ENCODE results near the gene TOP3A. TPM values are rescaled to one million over a fixed set of nuclear protein-coding genes. Genes with fewer than 3 reads are reported as not detected.

The TOP3A gene
- total RNA-seq, 1 donor from 2014 or later, result 38.7 TPM

DNA sequence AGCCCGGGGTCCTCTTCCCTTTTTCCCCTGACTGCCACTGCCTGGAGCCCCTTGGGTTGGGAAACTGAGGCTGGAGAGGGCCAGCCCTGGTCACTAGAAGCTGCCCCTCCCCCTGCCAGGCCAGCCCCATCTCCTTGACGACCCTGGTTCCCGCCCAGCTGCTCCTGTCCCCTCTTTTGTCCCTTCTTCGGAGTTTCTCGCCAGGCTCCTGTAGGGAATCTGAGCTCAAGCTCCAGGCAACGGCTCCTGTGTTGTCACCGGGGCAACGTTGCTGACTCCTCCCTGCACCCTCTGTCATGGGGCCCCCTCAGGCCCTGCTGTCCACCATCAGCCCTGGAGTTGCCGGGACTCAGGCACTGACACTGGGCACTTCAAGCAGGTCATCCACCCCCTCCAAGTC lies 83.6 kb downstream of the TOP3A start:
- no peak for DNase-seq

DNA sequence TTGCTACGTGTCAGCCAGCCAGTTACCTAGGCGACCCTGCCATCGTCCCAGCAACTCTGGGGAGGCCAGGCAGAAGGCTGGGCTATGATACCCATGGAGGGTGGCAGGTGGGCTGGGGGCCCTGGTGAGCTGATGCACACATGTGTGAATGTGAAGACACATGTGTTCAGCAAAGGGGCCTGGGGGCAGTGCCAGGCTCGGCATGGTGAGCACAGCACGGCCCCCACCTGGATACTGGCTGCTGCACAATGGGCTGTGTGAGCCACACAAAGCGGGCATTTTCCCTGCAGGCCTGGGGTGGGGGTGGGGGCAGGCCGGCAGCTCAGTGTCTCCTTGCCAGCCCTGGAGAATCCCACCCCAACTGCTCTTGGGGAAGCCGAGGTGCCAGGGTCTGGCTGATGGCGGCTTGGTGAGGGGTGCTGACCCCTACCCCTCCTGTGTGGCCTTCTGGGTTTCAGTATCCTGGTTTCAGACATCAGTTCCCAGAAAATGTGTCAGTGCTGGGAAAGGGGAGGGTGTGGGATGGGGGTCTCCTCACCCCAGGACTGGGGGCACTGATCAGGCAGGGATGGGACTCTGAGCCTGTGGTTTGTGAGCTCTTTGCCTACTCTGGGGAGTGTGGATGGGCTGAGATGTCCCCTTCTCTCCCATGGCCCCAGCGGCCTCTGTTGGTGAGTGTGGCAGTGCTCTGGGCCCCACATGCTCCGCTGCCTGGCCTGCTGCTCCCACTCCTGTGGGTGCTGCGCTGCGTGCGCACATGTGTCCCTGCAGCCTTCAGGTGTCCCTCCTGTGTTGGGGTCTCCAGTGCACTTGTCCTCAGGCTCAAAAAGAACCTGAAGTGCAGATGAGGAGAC lies 84.3 kb downstream of the TOP3A start:
- DNase-seq, result peak; percentile 45

DNA sequence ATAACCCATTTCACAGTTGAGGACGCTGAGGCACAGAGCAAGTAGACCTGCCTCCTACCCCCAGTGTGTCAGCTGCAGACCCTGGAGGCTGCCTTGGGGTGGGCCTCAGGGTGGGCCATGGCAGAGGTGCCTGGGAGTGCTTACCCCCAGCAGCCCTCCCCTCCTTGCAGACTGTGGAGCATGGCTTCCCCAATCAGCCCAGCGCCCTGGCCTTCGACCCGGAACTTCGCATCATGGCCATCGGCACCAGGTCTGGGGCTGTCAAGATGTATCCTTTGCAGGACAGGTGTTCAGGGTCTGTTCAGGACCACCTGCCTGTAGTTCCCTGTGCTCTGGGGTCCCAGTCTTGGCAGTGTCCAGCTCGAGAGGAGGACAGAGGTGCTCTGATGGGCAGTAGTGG lies 85.0 kb downstream of the TOP3A start:
- DNase-seq, result no peak

DNA sequence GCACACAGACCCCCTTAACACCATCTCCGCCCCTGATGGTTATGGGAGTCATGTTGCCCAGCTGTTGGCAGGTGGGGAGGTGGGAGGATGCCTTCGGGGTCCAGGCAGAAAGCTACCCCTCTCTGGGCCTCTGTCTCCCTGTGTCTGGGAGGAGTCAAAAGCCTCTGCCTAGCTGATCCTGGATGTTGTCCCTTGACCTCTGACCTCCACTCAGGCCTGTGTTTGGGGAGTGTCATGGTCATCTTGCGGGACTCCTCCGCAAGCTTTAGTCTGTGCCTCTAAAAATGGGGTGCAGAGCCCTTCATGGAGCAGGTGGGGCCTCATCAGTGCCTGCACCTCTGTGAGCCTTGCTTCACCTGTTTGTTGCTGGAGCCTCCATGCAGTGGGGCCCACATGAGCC lies 85.5 kb downstream of the TOP3A start:
- DNase-seq, result no peak

DNA sequence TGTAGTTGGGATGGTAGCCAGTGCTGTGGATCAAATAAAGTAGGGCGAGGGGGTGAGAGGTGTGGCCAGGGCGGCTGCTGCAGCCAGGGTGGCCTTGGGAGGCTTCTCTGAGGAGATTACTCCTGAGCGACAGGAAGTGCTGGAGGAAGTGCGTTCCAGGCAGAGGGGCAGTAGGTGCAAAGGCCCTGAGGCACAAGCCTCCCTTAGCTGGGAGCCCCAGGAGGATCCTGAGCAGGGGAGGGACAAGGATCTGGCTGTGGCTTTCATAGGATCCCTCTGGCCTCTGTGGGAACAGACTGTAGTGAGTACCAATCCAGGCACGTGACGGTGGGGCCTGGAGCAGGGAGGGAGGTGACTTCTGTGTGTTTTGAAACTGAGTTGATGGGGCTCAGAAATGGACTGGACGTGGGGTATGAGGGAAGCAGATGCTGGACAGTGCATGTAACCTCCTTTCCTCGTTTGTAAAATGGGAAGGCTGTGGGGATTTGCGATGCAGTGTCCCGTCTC lies 86.6 kb downstream of the TOP3A start:
- no peak for DNase-seq

DNA sequence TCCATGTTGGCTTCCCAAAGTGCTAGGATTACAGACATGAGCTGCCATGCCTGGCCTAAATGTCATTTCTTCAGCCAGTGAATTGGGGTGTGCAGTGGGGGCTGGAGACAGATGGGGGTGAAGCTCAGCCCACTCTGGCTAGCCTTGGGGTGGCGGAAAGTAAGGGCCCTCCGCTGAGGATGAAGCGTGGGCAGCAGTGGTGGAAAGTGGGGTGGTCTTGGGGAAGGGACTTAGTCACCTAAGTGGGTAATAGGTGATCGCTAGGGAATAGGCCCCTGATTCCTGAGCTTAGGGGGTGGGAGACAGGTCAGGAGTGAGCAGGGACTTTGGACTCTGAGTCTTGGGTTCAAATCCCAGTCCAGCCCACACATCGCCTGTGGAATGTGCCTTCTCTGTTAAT lies 87.2 kb downstream of the TOP3A start:
- DNase-seq, result no peak

DNA sequence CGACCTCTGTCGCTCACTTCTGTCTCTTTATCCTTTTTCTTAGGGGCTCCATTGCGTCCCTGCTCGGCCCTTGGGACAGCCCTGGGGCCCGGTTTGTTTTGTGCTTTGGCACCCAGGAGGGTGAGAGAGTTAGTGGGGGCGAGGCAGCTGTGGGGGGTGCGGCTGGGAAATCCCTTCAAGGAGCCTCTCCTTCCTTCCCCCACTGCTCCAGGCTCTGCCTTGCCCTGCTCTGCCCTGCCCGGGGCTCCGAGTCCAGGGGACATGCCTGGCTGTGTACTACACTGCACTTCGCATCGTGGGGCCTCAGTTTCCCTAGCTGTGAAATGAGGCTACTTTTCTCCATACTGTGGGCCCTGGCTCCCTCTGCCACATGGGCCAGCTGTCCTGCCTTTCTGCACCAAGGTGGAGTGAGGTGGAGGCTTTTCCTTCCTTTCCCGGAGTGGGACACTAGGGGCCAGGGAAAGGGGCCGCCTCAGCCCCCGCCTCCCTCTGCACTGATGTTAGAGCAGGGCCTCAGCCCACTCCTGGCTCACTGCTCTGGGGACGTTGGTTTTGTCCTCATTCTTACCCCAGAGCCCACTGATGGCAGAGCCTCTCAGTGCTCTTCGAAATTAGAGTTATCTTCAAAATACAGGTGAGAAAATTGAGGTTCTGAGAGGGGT lies 88.4 kb downstream of the TOP3A start:
- DNase-seq, result no peak

DNA sequence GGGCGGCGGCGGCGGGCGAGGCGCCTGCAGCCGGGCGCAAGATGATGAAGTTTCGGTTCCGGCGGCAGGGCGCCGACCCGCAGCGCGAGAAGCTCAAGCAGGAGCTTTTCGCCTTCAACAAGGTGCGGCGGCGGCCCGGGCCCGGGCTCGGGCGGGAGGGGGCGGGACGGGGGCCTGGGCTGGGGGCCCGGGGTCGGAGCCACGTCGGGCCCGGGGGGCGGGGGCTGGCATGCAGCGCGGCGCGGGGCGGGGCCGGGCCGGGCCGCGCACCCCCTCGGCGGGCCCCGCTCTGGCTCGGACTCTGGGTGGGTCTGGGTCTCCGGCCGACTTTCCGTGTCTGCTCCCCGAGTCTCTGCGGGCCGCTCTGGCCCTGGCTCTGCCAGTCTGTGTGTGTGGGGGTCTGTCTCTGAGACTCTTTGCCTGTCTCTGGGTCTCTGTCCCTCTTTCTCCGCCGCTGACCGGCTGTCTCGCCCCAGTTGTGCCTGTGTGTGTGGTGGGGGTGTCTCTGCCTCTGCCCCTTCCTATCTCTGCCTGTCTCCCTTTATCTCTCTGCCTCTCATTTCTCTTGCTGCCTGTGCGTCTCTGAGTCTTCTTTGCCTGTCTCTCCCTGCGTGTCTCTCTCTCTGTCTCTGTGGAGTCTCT lies 89.0 kb downstream of the TOP3A start:
- no peak for DNase-seq

DNA sequence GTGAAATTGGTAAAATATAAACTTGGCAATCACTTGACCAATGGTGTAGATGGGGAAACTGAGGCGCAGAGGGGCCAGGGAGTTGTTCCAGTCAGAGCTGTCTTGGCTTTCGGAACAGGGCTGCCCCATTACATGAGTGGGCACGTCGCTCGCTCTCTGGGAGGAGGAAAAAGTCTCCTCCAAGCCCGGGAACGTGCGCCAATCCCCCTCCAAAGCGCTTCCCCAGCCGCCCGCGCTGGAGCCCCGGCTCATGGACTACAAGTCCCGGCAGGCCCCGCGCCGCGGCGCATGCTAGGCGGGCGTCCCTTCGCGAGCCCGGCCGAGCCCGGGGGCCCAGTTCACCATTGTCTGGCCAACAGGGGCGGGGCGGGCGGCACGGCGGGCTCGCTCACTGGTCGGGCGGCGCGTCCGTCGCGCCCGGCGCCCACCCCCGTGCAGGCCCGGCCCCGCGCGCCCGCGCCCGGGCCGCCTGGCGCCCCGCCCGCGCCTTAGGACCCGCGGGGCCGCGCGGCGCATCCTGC lies 89.6 kb downstream of the TOP3A start, which contains the start of gene LLGL1:
TSS of gene LLGL1 (plus strand) at position 515 of the 521 bp plus-strand sequence. CDS start 48 bp downstream, outside the sequence.
- peak; percentile 96 for DNase-seq

DNA sequence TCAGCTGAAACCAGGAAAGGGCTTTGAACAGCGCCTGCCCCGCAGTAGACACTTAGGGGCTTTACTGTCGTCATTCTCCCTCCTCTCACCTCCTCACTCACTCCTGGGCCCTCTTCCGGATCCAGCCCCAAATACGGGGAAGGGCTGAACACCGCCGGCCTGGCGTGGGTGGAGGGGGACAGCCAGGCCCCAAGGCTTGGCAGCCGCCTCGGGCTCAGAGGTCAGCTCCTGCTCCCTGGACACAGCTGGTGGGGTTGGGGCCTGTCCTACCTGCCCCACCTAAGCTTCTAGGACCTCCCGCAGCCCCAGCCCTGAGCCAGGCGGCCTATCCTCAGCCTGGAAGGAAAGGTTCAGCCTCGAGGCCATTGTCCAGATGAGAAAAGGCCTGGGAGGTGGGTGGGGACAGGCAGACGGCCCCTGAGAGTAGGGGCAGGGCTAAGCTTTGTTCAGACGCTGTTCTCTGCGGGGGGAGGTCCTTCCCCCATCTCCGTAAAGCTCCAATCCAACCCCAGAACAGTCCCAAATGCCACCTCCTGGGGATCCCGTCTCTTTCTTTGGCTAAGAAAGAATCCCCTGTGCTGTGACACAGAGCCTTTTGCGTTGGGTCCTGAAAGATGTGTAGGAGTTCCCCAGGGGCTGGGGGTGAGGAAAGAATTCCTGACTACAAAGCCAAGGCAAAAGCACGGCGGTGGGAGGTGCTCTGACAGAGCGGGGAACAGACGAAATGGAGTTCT lies 90.2 kb downstream of the TOP3A start:
- DNase-seq, result no peak

DNA sequence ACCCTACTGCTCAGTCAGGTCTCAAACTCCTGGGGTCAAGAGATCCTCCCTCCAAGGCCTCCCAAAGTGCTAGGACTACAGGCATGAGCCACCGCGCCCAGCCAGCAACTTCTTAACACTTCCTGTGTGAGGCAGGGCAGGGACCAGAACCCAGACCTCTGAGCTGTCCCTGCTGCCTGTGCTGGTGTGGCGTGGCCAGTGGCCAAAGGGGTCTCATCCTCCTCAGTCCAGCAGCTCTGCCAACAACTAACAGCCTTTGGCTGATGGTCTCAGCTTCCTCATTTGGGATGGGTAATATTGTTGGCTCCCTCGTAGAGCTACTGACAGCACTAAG lies 90.8 kb downstream of the TOP3A start:
- DNase-seq, result no peak

Other genes starting within 250 kb of the TOP3A start
- 14.3 TPM for gene DRG2, start 227.0 kb downstream of the TOP3A start, total RNA-seq
- gene MYO15A, start 206.2 kb downstream of the TOP3A start, total RNA-seq, result 2.0 TPM
- 79.7 TPM for gene ALKBH5, start 131.2 kb downstream of the TOP3A start, total RNA-seq
- gene LLGL1, start 89.4 kb downstream of the TOP3A start, total RNA-seq, result 34.0 TPM
- gene FLII, start 56.3 kb downstream of the TOP3A start, total RNA-seq, result 49.6 TPM
- gene MIEF2, start 54.3 kb downstream of the TOP3A start, total RNA-seq, result 29.2 TPM
- 11.4 TPM for gene SMCR8, start 299 bp upstream of the TOP3A start, total RNA-seq
- 3.9 TPM for gene SHMT1, start 48.6 kb upstream of the TOP3A start, total RNA-seq
- gene EVPLL, start 62.8 kb upstream of the TOP3A start, total RNA-seq, result not detected
- gene LGALS9C, start 161.8 kb upstream of the TOP3A start, total RNA-seq, result not detected

Measured in occipital lobe (tissue), 2 donors.